Endodermal cell (in vitro differentiated cells): ENCODE data around the gene PSD. TPM values are rescaled to one million over a fixed set of nuclear protein-coding genes. Genes with fewer than 3 reads are reported as not detected.

Experiments
- DNase-seq: peaks from one replicate; pipeline ENCODE4 v3.0.0-alpha.2; 2017
- H3K27ac ChIP-seq: 2 replicates; pipeline ENCODE4 v1.5.1; 2013; ENCODE audit warnings: mild to moderate bottlenecking, low read depth, low read length, moderate library complexity
- H3K27me3 ChIP-seq: 2 replicates; pipeline ENCODE4 v1.6.1; 2013; ENCODE audit warnings: mild to moderate bottlenecking, low read length, moderate library complexity; ENCODE audit not compliant: insufficient read depth, control insufficient read depth, poor library complexity, severe bottlenecking
- H3K36me3 ChIP-seq: 2 replicates; pipeline ENCODE4 v1.7.0; 2013; ENCODE audit warnings: mild to moderate bottlenecking, low read length, moderate library complexity; ENCODE audit not compliant: control insufficient read depth, insufficient read depth
- H3K4me1 ChIP-seq: one replicate; pipeline ENCODE4 v1.7.0; 2013; ENCODE audit warnings: low read length; ENCODE audit not compliant: control insufficient read depth, insufficient read depth
- H3K4me3 ChIP-seq: 2 replicates; pipeline ENCODE4 v1.5.1; 2013; ENCODE audit warnings: mild to moderate bottlenecking, low read length, moderate library complexity
- H3K9ac ChIP-seq: 2 replicates; pipeline ENCODE4 v1.6.1; 2013; ENCODE audit warnings: mild to moderate bottlenecking, low read length, moderate library complexity; ENCODE audit not compliant: poor library complexity, severe bottlenecking; ENCODE audit errors: extremely low read depth
- H3K9me3 ChIP-seq: 2 replicates; pipeline ENCODE4 v1.6.1; 2013; ENCODE audit warnings: mild to moderate bottlenecking, low read length, moderate library complexity; ENCODE audit not compliant: control insufficient read depth
- H3K27ac Mint-ChIP-seq: 2 replicates; pipeline ENCODE4 v1.8.0; 2020; ENCODE audit warnings: mixed read lengths
- H3K27me3 Mint-ChIP-seq: 2 replicates; pipeline ENCODE4 v1.8.0; 2021; ENCODE audit warnings: mild to moderate bottlenecking, mixed read lengths; ENCODE audit not compliant: insufficient read depth
- H3K36me3 Mint-ChIP-seq: 2 replicates; pipeline ENCODE4 v1.8.0; 2020; ENCODE audit warnings: low read depth, mixed read lengths
- H3K4me1 Mint-ChIP-seq: 2 replicates; pipeline ENCODE4 v1.8.0; 2020; ENCODE audit warnings: mixed read lengths
- H3K4me3 Mint-ChIP-seq: 2 replicates; pipeline ENCODE4 v1.8.0; 2020; ENCODE audit warnings: mild to moderate bottlenecking, moderate library complexity, mixed read lengths
- H3K9me3 Mint-ChIP-seq: 2 replicates; pipeline ENCODE4 v1.8.0; 2020; ENCODE audit warnings: mild to moderate bottlenecking, mixed read lengths
- CTCF ChIP-seq: fragments of 200-600 bp; sonication (generic); conservative IDR thresholded peaks from 2 replicates; pipeline ENCODE4 v1.5.0; 2021; ENCODE audit warnings: antibody characterized with exemption, mild to moderate bottlenecking
- WGBS, 2 experiments: methylation state at CpG; one replicate each; pipeline versions ENCODE4 v1.1.5 to v1.1.7; 2013; ENCODE audit warnings: missing lambda C conversion rate in 2 of 2, mixed read lengths in 1 of 2; ENCODE audit not compliant: insufficient coverage in 1 of 2, insufficient read length in 1 of 2; 5-methylcytosine and 5-hydroxymethylcytosine counted together
- total RNA-seq, 2 donors: library from RNA; stranded (reverse); fragmentation: NEBNext Ultra II Directional in 1 of 2; extraction: Animal tissue kit (Norgen Biotek cat#: 25700) in 1 of 2; gene quantifications; 2 replicates in 1 of 2; 3 replicates in 1 of 2; pipeline ENCODE4 v1.2.1, GENCODE V29; 2021

Gene PSD
- total RNA-seq, 2 donors from 2014 or later = 2.8 to 8.3 TPM

DNA sequence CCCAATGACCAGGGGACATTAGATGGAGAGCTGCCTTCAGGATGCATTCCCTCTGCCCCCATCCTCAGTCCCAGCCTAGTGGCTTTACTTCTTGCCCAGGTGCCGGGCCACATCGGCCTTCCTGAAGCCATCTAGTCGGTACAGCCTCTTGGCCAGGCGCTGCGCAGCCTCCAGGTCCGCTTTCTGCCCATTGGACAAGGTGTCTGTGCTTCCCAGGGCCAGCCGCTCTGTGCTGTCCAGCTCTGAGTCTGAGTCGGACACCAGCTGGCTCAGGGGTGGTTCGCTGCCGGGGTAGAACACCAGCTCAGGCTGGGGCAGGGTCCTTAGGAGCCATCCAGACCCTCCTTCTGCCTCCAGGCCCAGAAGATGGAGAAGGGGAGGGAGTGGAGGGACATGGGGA is 6.3 kb downstream of the PSD start:
- Histone ChIP-seq H3K27me3 (peaks cover 60% of the 10 kb centered on the region), H3K36me3 (no peaks in the 10 kb centered on the region), H3K9me3 (no peaks in the 10 kb centered on the region), H3K27ac (peak overlapping the region; percentile 94), H3K4me1 (no peaks in the 10 kb centered on the region), H3K9ac (no peak overlapping the region), H3K4me3 (no peak overlapping the region)
- Mint-ChIP-seq H3K27ac (no peak overlapping the region), H3K9me3 (no peaks in the 10 kb centered on the region), H3K4me3 (no peak overlapping the region), H3K36me3 (no peaks in the 10 kb centered on the region), H3K27me3 (peaks cover 70% of the 10 kb centered on the region), H3K4me1 (peaks cover 18% of the 10 kb centered on the region)
- no peak for TF ChIP-seq CTCF
- no peak for DNase-seq
- 89 to 95% methylated on average over 4 to 10 of the region's 10 CpGs for WGBS, 2 experiments

GRCh38 chr10:102411341-102412255 is 7.0 kb downstream of the PSD start:
- no peaks in the 10 kb centered on the region for H3K9me3 Mint-ChIP-seq
- no peaks in the 10 kb centered on the region for H3K4me1 ChIP-seq
- no peak for TF ChIP-seq CTCF
- H3K27me3 ChIP-seq = peaks cover 65% of the 10 kb centered on the region
- no peak overlapping the region for H3K4me3 ChIP-seq
- 91 to 95% methylated on average over 10 to 14 of the region's 14 CpGs for WGBS, 2 experiments
- peak overlapping the region; percentile 94 for H3K27ac ChIP-seq
- no peak for DNase-seq
- H3K27me3 Mint-ChIP-seq = peaks cover 74% of the 10 kb centered on the region
- no peaks in the 10 kb centered on the region for H3K36me3 ChIP-seq
- peak overlapping the region; percentile 53 for H3K4me3 Mint-ChIP-seq
- H3K4me1 Mint-ChIP-seq = peaks cover 18% of the 10 kb centered on the region
- H3K27ac Mint-ChIP-seq = no peak overlapping the region
- H3K9ac ChIP-seq = no peak overlapping the region
- no peaks in the 10 kb centered on the region for H3K36me3 Mint-ChIP-seq
- no peaks in the 10 kb centered on the region for H3K9me3 ChIP-seq

DNA sequence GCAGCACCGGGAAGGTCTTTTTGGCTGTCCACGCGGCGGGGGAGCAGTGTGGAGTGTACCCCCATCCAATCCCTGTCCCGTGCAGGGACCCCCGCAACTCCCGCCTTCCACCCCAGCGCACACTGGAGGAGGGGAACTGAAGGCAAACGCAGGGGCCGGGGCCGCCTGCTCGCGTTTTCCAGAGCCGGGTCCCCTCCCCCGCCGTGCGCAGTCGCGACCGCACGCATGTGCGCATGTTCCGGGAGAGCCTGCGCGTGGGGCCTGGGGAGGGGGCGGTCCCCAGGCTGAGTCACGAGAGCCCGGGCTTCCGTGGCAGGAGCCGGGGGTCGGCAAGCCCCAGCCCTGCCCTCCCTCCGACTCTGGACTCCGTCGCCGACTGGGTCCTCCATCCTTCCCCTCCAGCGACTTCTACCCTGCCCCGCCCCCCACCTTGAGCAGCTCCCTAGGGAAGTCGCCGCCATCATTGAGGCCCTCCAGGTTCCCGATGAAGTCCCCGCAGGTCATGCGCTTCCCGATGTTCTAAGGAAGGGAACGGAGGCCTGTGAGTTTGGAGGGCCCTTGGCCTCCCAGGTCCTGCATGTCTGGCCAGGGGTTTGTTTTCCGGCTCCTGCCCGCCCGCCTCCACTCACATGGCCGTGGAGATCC is 8.0 kb downstream of the PSD start:
- H3K4me1 ChIP-seq = no peaks in the 10 kb centered on the region
- WGBS, 2 experiments = 12% methylated on average over 23 to 48 of the region's 48 CpGs
- peak; percentile 78 for DNase-seq
- TF ChIP-seq CTCF = no peak
- no peak overlapping the region for H3K27ac ChIP-seq
- Mint-ChIP-seq H3K4me3 (peak overlapping the region; percentile 53), H3K9me3 (no peaks in the 10 kb centered on the region), H3K4me1 (peaks cover 18% of the 10 kb centered on the region), H3K27me3 (peaks cover 80% of the 10 kb centered on the region), H3K27ac (no peak overlapping the region), H3K36me3 (no peaks in the 10 kb centered on the region)
- H3K4me3 ChIP-seq = peak overlapping the region; percentile 75
- no peak overlapping the region for H3K9ac ChIP-seq
- peaks cover 65% of the 10 kb centered on the region for H3K27me3 ChIP-seq
- H3K36me3 ChIP-seq = no peaks in the 10 kb centered on the region
- no peaks in the 10 kb centered on the region for H3K9me3 ChIP-seq
